CD4-positive, alpha-beta T cell treated with Interferon alpha-2 for 1 hour (primary cell): ENCODE data around the gene TFAP2C.

Experiments
- DNase-seq, 2 donors: peaks; one replicate each; pipeline ENCODE4 v3.0.0-alpha.2; 2020 to 2022

Gene TFAP2C

DNA sequence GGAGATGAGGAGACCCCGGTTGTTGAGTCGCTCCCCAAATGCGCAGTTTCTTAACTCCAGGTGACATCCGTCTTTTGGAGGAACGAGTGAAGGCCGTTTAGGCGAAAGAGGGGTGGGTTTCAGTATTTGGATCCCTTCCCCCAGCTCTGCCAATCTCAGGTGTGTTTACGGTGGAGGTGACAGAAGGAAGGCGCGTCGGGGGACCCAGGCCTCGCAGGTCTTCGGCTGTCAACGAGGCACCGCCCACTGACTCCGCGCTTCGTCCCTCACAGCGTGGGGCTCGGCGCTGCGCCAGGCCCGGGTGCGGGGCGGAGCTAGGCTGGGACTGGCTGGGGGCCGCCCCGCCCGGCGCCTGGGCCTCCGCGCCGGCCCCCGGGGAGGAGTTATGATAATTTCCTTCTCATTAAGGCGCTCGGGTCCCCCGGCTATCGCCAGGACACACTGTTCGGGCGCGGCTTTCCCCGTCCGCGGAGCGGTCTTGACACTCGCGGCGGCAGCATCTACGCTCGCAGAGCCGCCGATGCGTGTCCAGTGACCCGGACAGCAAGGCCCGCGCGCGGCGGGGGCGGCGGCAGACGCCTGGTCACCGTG lies at the start of gene TFAP2C:
Gene TFAP2C (plus strand): TSS at position 434 of the 591 bp plus-strand sequence. CDS start 239 bp downstream, outside the sequence.
- DNase-seq, result no peak

DNA sequence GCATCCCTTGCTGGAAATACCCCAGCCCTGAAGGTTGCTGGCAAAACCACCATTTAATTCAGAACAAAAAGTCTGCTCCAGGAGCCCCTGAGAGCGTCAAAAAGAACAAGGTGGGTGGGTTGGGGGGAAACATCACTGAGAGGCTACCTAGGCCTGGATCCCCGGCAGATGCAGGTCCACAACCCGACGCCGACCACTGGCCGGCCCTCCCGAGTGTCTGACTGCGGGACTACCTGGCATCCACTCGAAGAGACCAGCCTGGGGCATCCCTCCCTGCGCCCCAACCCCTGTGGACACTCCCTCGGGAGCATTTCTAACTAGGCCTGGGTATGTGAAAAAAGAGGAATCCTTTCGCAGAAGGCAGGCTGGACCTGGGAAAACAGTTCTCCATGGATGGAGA lies 48.9 kb upstream of the TFAP2C start:
- DNase-seq, result no peak

GRCh38 chr20:56581701-56582100 lies 47.4 kb upstream of the TFAP2C start:
- no peak for DNase-seq

- DNase-seq, result no peak
Observed at GRCh38 chr20:56582542-56582941, 46.6 kb upstream of the TFAP2C start.

DNA sequence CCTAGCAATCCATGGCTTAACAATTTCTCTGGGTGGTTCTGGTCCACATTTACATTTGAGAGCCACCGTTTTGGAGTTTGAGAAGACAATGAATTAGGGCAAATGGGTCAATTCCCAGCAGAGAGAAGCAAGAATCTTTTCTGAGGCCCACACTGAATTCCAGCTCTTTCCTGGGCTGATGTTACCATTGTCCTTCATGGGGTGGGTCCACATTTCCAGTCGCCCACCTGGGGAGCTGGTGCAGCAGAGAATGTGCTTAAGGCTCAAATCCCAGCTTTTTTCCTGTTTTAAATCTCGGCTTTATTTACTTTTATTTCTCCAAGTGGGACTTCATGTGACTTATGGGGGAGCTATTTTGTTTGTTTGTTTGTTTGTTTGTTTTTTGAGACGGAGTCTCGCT lies 44.2 kb upstream of the TFAP2C start:
- no peak for DNase-seq

- DNase-seq, result no peak
Observed at GRCh38 chr20:56587307-56588041, 41.6 kb upstream of the TFAP2C start.

- DNase-seq, result no peak
Observed at GRCh38 chr20:56588996-56589395, 40.1 kb upstream of the TFAP2C start.

- DNase-seq, result no peak
Observed at GRCh38 chr20:56589633-56590032, 39.5 kb upstream of the TFAP2C start.

DNA sequence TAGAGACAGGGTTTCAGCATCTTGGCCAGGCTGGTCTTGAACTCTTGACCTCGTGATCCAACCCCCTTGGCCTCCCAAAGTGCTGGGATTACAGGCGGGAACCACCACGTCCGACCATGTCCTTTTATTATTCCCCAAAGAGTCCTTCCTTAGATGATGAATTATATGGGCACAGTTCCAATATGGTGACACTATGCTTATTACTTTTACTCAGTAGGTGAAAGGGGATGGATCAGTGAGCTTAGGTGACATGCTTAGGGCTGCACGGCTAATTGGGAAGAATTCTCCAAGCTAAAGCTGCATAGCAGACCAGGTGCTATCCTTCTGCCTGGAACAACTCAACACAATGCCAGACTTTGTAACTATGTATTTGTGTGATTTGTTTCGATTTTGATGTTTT lies 38.2 kb upstream of the TFAP2C start:
- no peak for DNase-seq

DNA sequence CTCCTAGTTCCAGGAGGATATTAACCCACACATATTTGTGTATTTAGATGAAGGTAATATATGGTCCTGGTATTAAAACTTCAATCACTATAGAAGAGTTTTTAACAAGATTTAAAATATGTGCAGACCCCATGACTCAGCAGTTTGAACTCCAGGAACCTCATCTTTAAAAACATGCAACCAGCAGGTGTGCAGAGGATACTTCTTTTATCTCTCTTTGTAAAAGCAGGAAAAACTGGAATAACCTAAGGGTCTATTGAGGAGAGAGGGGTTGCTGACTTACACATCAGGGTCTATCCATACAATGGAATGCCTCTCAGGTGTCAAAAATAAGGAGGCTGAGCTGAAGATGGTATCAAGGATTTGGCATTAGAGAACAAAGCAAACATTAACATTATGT lies 36.9 kb upstream of the TFAP2C start:
- no peak for DNase-seq

GRCh38 chr20:56592817-56593216 lies 36.3 kb upstream of the TFAP2C start:
- DNase-seq, result no peak

- DNase-seq, result no peak
Observed at GRCh38 chr20:56595746-56596475, 33.2 kb upstream of the TFAP2C start.

- DNase-seq, result no peak
Observed at GRCh38 chr20:56601166-56601565, 27.9 kb upstream of the TFAP2C start.

- no peak for DNase-seq
Observed at GRCh38 chr20:56604673-56605072, 24.4 kb upstream of the TFAP2C start.

- DNase-seq, result no peak
Observed at GRCh38 chr20:56605261-56605996, 23.7 kb upstream of the TFAP2C start.

DNA sequence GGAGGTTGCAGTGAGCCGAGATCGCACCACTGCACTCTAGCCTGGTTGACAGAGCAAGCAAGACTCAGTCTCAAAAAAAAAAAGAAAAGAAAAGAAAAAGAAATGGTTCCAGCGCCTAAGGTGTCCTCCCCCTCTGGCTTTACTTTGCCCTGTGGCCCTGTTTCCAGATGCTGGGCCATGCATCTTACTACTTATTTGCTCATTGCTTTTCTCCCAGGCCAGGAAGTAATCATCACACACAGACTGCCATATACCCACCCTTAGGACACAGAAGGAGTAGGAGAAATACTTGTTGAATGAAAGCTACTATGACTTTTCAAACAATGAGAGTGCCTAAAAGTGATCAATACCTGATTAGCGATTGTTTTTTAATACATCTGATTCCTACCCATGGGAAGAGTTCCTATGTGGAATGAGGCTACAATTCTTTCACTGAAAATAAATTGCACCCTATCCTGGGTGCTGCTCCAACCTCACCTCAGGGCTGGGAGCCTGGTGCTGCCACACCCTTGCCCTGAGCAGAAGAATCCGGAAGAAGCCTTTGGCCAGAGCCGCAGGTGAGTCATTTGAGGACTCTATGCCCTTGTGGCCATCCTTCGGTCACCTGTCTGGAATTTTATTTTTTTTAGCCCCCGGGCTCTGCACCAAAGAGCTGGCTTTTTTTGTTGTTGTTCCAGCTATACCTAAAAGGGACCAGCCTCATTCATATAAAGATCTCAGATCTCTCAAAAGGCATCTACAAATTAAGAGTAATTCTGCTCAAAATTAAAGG lies 22.7 kb upstream of the TFAP2C start:
- DNase-seq, result no peak

- no peak for DNase-seq
Observed at GRCh38 chr20:56607061-56607704, 21.9 kb upstream of the TFAP2C start.

DNA sequence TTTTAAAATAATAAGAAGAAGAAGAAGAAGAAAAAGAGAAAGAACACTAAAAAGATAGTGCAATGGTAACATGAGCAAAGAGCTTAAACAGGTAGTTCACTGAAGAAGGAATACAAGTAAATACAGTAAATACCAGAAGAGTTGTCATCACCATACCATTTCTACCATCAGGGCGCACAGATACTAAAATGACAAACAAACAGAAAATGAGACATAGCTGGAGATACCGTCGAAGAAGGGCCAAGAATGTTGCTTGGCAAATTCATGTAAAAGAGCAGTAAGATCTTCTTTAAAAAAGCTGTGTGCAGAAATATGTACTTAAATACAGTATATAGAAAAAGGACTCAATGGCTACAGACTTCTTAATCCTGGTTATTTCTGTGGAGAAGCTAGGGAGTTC lies 20.7 kb upstream of the TFAP2C start:
- DNase-seq, result no peak

GRCh38 chr20:56609321-56609720 lies 19.8 kb upstream of the TFAP2C start:
- DNase-seq, result no peak

- DNase-seq, result no peak
Observed at GRCh38 chr20:56610098-56610497, 19.0 kb upstream of the TFAP2C start.

DNA sequence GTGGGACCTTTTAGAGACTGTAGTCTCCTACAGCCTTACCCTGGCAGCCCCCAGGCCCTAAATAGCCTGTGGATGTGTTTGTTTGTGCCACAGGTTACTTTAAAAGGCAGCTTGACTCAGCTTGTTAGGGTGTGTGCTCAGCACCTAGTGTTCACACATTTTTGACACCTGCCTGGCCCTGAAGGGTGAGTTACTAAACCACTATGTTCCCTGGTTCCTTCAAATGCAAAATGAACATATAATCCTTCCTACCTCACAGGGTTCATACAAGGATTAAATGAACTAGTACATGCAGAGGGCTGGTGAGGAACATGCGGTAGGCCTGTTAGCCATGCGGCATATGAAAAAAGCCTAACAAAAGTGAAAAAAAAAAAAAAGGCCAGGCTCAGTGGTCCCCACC lies 14.9 kb upstream of the TFAP2C start:
- DNase-seq, result no peak

GRCh38 chr20:56616716-56617115 lies 12.4 kb upstream of the TFAP2C start:
- no peak for DNase-seq
